Effector memory CD4-positive, alpha-beta T cell (primary cell): ENCODE measurements around the gene SEC23A.
"Not testable (repeated sequence)": the region's sequence is repeated elsewhere in the genome, so short reads cannot be mapped to it uniquely, and the experiment has no call there.

Experiments used
- DNase-seq, 3 donors: peaks; one replicate each; pipeline ENCODE4 v3.0.0-alpha.2; 2020
- H3K27ac ChIP-seq: 2 replicates; pipeline ENCODE4 v1.7.0; 2013; ENCODE audit warnings: mild to moderate bottlenecking, low read length, moderate library complexity; ENCODE audit not compliant: insufficient read depth, poor library complexity, severe bottlenecking
- H3K27me3 ChIP-seq: replicated peaks from 2 replicates; pipeline ENCODE4 v1.7.0; 2013; ENCODE audit warnings: mild to moderate bottlenecking, low read length; ENCODE audit not compliant: insufficient read depth, control insufficient read depth, poor library complexity, severe bottlenecking
- H3K36me3 ChIP-seq: 2 replicates; pipeline ENCODE4 v1.7.0; 2013; ENCODE audit warnings: mild to moderate bottlenecking, low read length, moderate library complexity; ENCODE audit not compliant: control insufficient read depth, insufficient read depth
- H3K4me1 ChIP-seq: 2 replicates; pipeline ENCODE4 v1.7.0; 2013; ENCODE audit warnings: low read length, mild to moderate bottlenecking; ENCODE audit not compliant: control insufficient read depth, insufficient read depth, poor library complexity, severe bottlenecking
- H3K4me3 ChIP-seq: 2 replicates; pipeline ENCODE4 v1.7.0; 2013; ENCODE audit warnings: low read length, low read depth, mild to moderate bottlenecking; ENCODE audit not compliant: insufficient read depth, poor library complexity, severe bottlenecking
- H3K9me3 ChIP-seq: 2 replicates; pipeline ENCODE4 v1.7.0; 2013; ENCODE audit warnings: mild to moderate bottlenecking, low read length, moderate library complexity; ENCODE audit not compliant: control insufficient read depth

SEC23A gene

DNA sequence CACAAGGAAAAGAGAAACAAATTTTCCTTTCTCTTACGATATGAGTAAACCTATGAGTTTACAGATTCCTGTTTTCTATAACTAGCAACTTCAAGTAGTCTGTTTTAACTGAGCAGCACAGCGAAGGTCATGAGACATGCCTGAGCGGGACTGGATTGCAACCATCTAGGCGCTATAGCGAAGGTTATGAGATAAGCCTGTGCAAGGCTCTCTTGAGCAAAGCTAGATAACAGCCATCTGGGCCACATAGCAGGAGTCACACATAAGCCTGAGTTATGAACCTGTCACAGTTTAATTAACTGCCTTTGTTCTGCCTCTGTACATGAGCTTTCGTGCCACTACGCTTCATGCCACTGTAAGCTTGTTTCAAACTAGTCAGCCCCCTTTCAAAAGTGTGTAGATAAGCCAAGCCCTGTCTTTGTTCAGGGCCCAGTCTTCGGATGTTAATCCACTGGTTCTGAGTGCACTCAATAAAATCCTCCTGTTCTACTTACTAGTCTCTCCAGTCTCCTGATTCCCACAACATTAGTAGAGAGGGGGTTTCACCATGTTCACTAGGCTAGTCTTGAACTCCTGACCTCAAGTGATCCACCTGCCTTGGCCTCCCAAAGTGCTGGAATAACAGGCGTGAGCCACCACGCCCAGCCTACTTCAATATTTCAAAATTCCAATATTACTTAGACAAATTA lies 47.1 kb downstream of the SEC23A start:
- H3K27me3 ChIP-seq = no peaks in the 10 kb centered on the region
- H3K4me3 ChIP-seq = no peak overlapping the region
- DNase-seq = no peak
- H3K9me3 ChIP-seq = peaks cover 15% of the 10 kb centered on the region
- peaks cover 74% of the 10 kb centered on the region for H3K36me3 ChIP-seq
- no peaks in the 10 kb centered on the region for H3K4me1 ChIP-seq
- no peak overlapping the region for H3K27ac ChIP-seq

DNA sequence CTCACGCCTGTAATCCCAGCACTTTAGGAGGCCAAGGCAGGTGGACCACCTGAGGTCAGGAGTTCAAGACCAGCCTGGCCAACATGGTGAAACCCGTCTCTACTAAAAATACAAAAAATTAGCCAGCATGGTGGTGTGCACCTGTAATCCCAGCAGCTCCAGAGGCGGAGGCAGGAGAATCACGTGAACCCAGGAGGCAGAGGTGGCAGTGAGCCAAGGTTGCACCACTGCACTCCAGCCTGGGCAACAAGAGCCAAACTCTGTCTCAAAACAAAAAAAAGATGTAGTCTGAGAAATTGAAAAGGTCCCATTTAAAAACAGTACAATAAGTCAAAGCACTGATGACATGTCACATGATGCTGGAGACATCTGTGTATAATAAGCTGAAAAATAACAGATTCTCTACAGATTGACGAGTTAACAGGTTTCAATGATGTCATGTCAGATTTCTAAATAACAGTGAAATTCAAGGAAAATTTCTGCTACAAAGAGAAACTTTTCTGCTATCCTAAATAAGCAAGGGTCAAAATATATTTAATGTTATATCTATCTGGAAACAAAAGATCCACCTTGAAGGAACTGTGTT lies 50.1 kb downstream of the SEC23A start:
- H3K27me3 ChIP-seq, DNase-seq, H3K4me3 ChIP-seq, H3K4me1 ChIP-seq, H3K27ac ChIP-seq: not testable (repeated sequence)
- Histone ChIP-seq H3K9me3 (peaks cover 15% of the 10 kb centered on the region), H3K36me3 (peaks cover 63% of the 10 kb centered on the region)

GRCh38 chr14:39050389-39050788 lies 52.6 kb downstream of the SEC23A start:
- Histone ChIP-seq H3K27ac (no peak overlapping the region), H3K4me1 (no peaks in the 10 kb centered on the region), H3K36me3 (peaks cover 63% of the 10 kb centered on the region), H3K9me3 (no peaks in the 10 kb centered on the region), H3K4me3 (no peak overlapping the region), H3K27me3 (no peaks in the 10 kb centered on the region)
- no peak for DNase-seq

- not testable (repeated sequence) for H3K27me3 ChIP-seq
Measured at GRCh38 chr14:39045889-39046288, 57.1 kb downstream of the SEC23A start.

GRCh38 chr14:39043352-39043943 lies 59.6 kb downstream of the SEC23A start:
- Histone ChIP-seq H3K36me3 (peaks cover 65% of the 10 kb centered on the region), H3K27ac (no peak overlapping the region), H3K4me3 (no peak overlapping the region), H3K27me3 (no peaks in the 10 kb centered on the region), H3K4me1 (no peaks in the 10 kb centered on the region), H3K9me3 (no peaks in the 10 kb centered on the region)
- no peak for DNase-seq

More at GRCh38 chr14:39045889-39046288, 57.1 kb downstream of the SEC23A start:
- H3K4me3 ChIP-seq, H3K4me1 ChIP-seq, H3K27ac ChIP-seq, DNase-seq, H3K9me3 ChIP-seq: not testable (repeated sequence)
- H3K36me3 ChIP-seq = peaks cover 46% of the 10 kb centered on the region

DNA sequence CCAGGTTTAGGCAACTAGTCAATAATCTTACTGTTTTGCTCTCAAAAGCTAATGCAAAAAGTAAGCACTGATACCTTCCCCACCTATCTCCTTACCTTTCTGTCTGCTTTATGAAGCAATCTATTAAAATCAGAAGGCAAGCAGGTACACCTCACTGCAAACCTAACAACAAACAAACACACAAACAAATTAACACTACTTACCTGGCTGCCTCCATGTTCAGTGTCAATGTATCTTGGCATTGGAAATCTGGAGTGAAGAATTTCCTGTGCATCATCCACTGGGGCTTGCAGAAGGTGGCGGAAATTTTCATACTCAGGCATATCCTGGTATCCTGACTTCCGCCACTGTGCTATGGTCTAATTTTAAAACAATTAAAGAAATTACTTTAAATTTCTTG lies 62.5 kb downstream of the SEC23A start:
- Histone ChIP-seq H3K4me3 (no peak overlapping the region), H3K4me1 (no peaks in the 10 kb centered on the region), H3K36me3 (peaks cover 65% of the 10 kb centered on the region), H3K27ac (no peak overlapping the region), H3K9me3 (no peaks in the 10 kb centered on the region), H3K27me3 (no peaks in the 10 kb centered on the region)
- no peak for DNase-seq

- no peak for DNase-seq
- Histone ChIP-seq H3K27me3 (no peaks in the 10 kb centered on the region), H3K4me3 (no peak overlapping the region), H3K4me1 (no peaks in the 10 kb centered on the region), H3K27ac (no peak overlapping the region), H3K9me3 (no peaks in the 10 kb centered on the region), H3K36me3 (peaks cover 56% of the 10 kb centered on the region)
Measured at GRCh38 chr14:39038542-39038941, 64.5 kb downstream of the SEC23A start.

- no peaks in the 10 kb centered on the region for H3K27me3 ChIP-seq
- H3K9me3 ChIP-seq = no peaks in the 10 kb centered on the region
- no peaks in the 10 kb centered on the region for H3K4me1 ChIP-seq
- DNase-seq = no peak
- H3K27ac ChIP-seq = no peak overlapping the region
- H3K36me3 ChIP-seq = peaks cover 52% of the 10 kb centered on the region
- H3K4me3 ChIP-seq = no peak overlapping the region
Measured at GRCh38 chr14:39036760-39037159, 66.3 kb downstream of the SEC23A start.

DNA sequence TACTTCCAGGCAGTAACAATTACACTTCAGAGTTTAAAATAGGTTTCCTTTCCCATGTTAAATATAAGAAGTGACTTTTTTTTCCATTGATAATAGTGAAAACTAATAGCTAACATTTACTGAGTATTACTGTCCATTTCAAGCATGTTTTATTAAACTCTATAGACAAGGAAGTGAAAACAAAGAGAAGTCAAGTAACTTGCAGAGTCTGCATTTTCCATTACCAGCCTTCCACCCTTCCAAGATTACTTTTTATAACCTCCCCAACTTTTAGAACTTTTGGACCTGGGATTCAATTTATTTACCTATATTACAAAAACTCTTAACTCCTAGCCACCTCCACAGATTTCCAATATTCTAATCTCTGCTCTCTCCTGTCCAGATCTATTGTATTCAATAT lies 67.7 kb downstream of the SEC23A start:
- no peak for DNase-seq
- Histone ChIP-seq H3K27ac (no peak overlapping the region), H3K9me3 (no peaks in the 10 kb centered on the region), H3K4me3 (no peak overlapping the region), H3K27me3 (no peaks in the 10 kb centered on the region), H3K4me1 (no peaks in the 10 kb centered on the region), H3K36me3 (peaks cover 51% of the 10 kb centered on the region)
